GM19468 (cell line): Measurements from ENCODE around the gene HPD.
"Not testable (repeated sequence)": the region's sequence is repeated elsewhere in the genome, so short reads cannot be mapped to it uniquely, and the experiment has no call there.

Experiments
- ATAC-seq: cut with Tn5 transposase; IDR thresholded peaks from one replicate; pipeline ENCODE4 v1.9.1; 2021; ENCODE audit warnings: mild to moderate bottlenecking, moderate library complexity, moderate number of reproducible peaks; ENCODE audit not compliant: unreplicated experiment; ENCODE audit errors: extremely low read depth

HPD gene

DNA sequence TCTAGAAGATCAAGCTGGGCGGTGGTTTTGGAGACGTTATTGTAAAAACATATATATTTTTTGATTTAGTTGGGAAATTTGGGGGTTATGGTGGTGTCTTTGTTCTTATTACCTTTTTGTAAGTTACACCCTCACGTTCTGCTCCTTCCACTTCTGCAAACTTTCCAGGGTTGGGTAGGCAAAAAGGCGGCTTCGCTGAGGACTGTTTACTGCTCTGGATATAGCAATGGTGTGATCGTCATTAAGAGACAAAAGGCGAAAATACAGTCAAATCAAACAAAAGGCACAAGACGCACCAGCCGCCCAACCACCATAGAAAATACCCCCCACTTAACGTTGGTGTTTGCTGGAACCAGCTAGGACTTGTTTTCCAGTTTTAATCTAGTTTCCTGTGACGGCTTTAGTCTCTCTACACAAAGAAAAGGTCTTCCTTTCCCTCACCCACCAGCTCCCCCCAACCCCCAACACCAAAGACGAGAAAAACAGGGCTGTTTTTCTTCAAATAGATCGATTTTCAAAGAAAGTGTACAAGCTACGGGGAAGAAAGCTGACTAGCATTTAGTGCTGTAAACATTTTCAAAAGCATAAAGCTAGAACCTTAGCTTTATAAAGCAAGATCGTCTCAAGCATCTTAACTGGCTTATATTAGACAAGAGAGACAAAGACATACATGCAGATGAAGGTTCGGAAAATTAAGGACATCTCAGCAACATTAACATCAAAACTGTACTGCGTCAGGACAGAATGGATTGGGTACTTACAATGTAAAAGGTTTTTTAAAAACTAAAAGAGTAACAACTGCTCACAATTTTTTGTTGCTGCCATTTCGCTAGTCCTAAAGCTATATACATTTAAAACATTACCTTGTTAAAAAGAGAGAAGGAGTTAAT is 56.8 kb downstream of the HPD start:
- ATAC-seq: no peak

DNA sequence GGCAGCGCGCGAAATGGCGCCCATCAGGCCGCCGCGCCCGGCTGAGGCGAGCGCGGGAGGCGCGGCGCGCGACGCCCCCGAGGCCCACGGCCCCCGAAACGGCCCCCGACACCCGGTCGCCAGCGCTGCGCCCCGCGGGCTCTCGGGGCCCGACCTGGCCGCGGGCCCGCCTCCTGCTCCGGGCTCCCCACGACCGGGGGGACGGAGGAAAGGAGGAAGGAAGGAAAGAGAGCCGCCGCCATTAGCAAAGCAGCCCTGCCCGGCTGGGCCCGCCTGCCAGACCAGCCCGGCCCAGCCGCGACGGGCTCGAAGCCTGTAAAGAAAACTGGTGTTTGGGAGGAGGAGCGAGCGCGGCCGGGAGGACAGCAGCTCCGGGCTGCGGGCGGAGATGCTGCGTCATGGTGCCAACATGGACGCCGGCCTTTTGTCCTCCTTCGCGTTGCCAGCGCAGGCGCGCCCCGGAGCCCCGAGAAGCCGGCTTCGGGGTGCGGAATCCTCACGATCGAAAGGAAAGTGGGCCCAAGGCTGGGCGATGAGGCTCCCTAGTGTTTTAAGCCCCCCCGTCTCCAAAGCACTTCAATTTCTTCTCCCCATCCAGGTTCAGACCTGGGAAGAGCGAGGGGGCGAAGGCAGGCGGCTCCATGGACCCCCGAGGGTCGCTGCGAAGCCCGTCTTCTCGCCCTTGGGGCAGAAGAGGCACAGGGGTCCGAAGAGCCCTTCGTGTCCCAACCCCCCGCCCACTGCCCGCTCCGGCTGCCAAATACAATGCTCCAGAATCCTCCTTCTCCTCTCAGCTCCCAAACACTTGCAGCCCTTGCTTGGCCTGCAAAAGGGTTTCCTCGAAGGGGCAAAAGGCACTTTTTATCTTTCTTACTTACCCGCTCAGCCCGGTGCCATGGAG is 57.7 kb downstream of the HPD start:
- no peak for ATAC-seq

DNA sequence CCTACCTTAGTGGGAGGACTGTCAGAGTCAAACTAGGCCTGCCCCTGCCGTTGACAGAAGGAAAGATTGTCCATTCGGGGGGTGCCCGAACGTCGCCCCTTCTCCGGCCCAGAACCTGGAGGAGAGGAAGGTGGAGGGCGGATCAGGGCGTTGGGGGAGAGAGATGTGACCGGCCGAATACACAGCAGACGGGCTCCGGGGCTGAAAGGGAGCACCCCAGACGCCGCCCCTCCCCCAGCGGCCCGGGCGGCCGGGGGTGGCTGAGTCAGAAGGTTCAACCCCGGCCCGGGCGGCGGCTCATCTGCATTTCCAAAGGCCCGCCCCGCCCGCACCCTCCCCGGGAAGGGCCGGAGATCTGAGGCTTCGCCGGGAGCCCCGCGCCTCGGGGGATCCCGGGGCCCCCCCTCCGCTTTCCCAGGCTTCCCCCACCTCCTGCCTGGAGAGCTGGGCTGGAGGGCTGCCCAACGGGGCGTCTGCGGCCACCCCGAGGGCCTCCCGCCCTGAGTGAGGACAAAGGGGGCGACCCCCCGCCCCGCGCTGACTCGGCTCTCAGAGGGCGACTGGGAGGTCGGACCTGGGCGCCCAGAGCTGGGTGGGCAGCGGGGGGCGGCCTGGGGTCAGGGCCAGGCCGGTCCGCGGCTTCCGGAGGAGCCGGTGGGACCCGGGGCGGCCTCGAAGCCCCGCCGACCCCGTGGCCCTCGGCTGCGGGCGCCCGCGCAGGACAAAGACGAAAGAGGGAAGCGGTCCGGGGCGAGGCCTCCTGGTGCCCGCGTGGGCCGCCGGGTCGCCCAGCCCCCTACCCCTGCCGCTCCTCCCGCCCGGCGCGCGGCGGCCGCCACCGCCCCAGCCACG is 58.6 kb downstream of the HPD start:
- no peak for ATAC-seq

DNA sequence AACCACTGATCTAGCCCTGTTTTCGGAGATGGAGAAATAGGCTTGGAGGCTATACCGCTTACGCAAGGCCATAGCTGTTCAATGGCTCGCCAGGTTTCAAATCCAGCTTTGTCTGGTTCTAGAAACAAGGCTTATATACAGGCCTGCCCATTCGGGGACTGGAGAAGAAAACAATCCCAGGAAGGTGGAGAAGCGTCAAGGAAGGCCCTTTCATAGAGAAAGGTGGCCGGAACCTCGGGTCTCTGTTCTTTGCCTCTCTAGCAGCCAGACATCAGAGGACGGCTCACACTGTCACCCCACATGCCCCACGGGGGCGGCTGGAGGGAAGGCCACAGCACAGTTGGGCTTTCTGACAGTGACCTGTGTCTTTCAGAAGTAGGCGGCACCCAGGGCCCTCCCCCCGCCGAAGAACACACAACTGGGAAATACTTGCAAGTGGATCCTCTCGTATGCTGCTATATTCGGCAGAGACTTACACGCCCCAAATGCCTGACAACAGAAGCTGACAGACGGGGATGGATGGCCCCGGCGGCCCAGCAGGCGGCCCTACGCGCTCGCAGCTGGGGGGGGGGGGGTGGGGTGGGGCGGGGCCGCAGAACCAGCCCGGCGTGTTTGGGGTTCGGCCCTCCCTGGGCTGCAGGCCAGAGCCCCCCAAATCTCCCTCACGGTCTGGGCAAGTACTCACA is 59.4 kb downstream of the HPD start:
- no peak for ATAC-seq

- no peak for ATAC-seq
These were observed 59.9 kb downstream of the HPD start for GRCh38 chr12:121798787-121799155.

DNA sequence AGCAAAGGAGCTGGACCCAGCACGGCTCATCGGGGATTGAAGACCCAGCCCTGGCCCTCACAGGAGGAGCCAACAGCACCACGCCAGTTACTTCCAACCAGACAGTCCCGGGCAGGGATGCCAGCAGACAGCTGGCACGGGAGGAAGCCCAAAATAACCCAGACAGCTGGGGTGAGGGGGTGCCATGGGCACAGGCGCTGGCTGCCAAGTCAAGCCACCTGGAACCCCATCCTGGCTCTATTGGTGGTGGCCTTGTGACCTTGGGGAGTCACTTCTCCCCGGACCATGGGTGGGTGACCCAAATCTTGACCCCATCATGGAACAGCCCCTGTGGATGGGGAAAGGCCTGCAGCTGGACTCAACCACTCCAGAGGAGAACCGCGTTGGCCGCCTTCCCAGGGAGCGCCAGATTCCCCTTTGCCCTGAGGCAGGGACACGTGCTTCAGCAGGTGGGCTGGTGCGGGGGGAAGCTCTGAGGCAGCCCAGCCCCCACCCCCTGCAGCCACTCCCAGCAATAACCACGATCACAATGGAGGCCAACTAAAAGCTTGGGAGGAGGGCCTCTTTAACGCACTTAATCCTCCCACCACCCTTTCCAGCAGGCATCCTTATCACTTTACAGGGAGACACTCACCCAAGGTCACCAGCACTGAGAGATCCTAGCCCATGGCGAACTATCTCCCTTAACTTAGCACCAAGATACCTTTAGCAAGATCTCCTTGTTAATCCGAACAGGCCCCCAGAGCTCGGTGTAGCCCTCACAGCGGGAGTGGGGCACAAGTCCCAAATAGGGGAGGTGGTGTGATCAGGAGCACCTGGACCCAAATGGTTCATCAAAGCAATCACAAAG is 60.5 kb downstream of the HPD start:
- ATAC-seq: no peak

- ATAC-seq: no peak
These were observed 61.6 kb downstream of the HPD start for GRCh38 chr12:121796855-121797751.

GRCh38 chr12:121795034-121795968 is 63.4 kb downstream of the HPD start:
- no peak for ATAC-seq

GRCh38 chr12:121794534-121795033 is 64.1 kb downstream of the HPD start:
- no peak for ATAC-seq

GRCh38 chr12:121793838-121794533 is 64.7 kb downstream of the HPD start:
- ATAC-seq: peak; percentile 17

DNA sequence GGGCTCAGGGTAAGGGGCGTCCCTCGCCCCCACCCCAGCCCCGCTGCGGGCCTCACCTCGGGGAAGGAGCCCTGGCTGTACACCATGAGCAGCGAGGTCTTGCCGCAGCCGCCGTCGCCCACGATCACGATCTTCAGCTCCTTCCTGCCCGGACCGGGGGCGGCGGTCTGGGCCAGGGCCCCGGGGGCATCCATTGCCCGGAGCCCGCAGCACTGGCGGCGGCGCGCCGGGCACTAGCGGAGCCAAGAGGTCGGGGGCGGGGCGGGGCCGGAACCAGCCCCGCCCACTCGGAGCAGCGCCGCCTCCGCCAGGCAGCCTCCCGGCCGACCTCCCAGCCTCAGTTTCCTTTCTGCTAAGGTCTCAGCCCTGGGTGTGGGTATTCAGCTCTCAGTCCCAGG is 65.2 kb downstream of the HPD start, which contains the start of gene RHOF:
RHOF (minus strand) TSS at position 249 of the 398 bp plus-strand sequence; CDS start at position 194, 55 bp downstream.
- no peak for ATAC-seq

DNA sequence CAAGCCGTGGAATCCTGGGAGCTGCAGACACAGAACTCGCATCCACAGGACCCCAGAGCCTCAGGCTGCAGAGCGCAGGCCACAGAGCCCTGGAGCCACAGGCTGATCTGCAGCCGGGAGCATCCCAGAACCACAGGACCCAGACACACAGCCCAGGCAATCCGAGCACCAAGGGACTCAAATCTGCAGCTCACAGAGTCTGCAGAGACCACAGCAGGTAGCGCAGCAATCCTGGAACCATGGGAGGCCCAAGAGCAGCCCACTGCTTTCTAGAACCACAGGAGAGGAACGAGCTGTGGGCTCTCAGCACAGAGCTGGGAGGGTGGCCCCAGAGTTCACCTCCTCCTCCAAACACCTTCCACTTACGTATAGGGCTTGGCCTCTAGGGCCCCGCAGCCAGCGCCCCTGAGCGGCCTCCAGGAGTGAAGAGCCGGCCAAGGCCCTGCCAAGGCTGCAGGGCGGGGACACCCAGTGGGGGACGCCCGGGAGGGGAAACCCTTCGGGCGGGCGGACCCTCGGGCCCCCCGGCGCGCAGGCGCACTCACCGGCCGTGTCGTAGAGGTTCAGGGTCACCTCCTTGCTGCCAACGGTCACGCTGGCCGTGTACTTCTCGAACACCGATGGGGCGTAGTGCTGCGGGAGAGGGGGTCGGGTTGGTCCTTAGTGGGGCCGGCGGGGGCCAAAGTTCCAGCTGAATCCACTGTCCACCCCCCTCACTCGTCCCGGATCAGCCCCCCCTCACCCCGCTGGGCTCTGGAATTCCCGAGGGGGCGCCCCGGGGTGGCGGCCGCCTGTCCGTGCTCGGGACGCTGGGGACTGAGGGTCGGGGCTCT is 65.8 kb downstream of the HPD start:
- no peak for ATAC-seq

- no peak for ATAC-seq
These were observed 66.7 kb downstream of the HPD start for GRCh38 chr12:121791671-121792551.

GRCh38 chr12:121790785-121791184 is 67.9 kb downstream of the HPD start:
- ATAC-seq: not testable (repeated sequence)
